Measurements from ENCODE around the gene ATE1. TPM values are rescaled to one million over a fixed set of nuclear protein-coding genes. Genes with fewer than 3 reads are reported as not detected.

Gene ATE1
- total and polyA plus RNA-seq, 4 donors, result 4.2 to 47.8 (median 13.2) TPM

DNA sequence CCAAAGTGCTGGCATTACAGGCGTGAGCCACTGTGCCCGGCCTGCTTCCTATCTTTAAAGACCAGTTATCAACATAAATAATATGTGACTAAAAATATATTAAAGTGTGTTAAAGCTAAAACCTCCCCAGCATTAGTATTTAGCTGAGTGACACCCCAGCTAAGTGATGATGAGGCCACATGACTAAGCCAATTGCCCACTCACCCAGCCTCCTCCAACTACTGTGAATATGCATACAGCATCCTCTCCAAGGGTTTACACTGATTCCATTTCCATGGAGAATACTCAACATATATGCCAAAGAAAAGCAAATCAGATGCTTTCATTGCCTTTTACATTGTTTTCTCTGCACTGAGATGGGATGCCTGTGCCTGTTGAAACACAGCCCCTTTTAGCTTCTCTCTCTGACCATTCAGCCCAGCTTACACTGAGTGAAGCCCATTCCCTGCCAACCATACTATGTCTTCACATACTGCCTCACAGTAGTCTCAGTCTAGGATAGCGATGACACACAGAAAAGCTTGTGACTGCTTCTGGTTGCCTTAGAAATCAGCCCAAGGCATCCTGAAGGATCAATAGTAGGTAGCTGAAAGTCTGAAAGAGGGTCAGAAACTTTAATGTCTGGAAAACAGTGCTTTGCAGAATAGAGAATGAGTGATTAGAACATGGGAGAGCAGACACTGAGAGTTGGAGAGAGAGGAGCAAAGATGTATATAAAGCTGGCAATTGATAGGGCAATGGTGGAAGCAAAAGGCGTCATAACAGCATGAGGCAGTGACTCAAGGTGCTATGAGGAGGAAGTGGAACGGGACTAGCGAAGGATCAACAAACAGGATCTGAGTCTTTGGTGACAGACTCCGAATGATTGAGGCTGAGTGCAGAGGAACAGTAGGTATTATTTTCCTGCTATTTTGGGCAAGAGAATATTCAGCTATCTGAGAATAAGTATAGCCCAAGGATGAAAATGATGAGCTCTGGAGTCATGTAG lies 19.8 kb upstream of the ATE1 start:
- DNase-seq, result no peak
- whole genome bisulfite sequencing, 2 donors, result 75 to 76% methylated on average over 7 of the region's 7 CpGs
- H3K27me3 ChIP-seq (ENCODE audit: control insufficient read depth in 3 of 3, insufficient read depth in 3 of 3, low read length in 2 of 3), result no peaks in the 10 kb centered on the region
- H3K9ac ChIP-seq (ENCODE audit: insufficient read depth in 1 of 2, low read length in 2 of 2), result no peak overlapping the region
- TF ChIP-seq, protein P1, sequence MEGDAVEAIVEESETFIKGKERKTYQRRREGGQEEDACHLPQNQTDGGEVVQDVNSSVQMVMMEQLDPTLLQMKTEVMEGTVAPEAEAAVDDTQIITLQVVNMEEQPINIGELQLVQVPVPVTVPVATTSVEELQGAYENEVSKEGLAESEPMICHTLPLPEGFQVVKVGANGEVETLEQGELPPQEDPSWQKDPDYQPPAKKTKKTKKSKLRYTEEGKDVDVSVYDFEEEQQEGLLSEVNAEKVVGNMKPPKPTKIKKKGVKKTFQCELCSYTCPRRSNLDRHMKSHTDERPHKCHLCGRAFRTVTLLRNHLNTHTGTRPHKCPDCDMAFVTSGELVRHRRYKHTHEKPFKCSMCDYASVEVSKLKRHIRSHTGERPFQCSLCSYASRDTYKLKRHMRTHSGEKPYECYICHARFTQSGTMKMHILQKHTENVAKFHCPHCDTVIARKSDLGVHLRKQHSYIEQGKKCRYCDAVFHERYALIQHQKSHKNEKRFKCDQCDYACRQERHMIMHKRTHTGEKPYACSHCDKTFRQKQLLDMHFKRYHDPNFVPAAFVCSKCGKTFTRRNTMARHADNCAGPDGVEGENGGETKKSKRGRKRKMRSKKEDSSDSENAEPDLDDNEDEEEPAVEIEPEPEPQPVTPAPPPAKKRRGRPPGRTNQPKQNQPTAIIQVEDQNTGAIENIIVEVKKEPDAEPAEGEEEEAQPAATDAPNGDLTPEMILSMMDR (IDR thresholded peaks at IDR 0.05; ENCODE audit: control extremely low read depth, extremely low read depth), result no peak
- no peak overlapping the region for H3K27ac ChIP-seq (ENCODE audit: low read depth in 1 of 2, low read length in 1 of 2)
- no peaks in the 10 kb centered on the region for H3K36me3 ChIP-seq (ENCODE audit: control insufficient read depth in 4 of 4, insufficient read depth in 4 of 4, low read length in 4 of 4)
- peaks cover 0 to 11% (median 0%) of the 10 kb centered on the region in 5 donors for H3K4me1 ChIP-seq (ENCODE audit: control insufficient read depth in 5 of 5, insufficient read depth in 5 of 5, low read length in 5 of 5)
- no peak for ATAC-seq (ENCODE audit: insufficient read depth, low FRiP score)
- H3K4me3 ChIP-seq, result no peak overlapping the region
- H3K9me3 ChIP-seq (ENCODE audit: control insufficient read depth in 4 of 4, insufficient read depth in 3 of 4, low read length in 3 of 4), result no peaks in the 10 kb centered on the region

DNA sequence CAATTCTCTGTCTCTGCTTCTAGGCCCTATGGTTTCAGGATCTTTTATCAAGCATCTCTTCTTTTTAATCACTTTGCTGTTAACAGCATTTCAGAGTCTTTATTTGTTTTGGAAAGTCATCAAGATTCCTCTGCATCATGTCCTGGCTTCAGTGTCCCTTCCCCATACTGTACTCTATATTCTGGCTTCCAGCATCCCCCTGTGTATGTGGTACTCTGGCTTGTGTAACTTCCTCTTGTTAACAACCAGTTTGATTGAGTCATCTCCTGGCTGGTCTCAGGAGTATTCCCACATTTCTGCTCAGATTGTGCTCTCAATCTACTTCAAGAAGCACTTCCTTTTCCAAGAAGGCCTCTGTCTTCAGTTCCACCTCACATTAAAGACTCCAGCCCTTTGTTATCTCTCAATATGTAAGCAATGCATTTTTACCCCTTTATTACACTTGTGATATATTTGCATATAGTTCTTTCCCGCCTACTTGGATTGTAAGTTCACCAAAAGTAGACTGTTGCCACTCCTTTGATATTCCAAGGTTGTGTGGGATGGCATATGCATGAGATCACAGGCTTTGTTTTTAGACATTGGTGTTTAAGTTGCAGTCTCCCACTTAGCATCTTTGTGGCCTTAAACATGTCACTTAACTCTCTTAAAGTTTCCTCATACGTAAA lies 15.1 kb upstream of the ATE1 start:
- TF ChIP-seq, protein P1 (IDR thresholded peaks at IDR 0.05; ENCODE audit: control extremely low read depth, extremely low read depth), result no peak
- no peaks in the 10 kb centered on the region for H3K27me3 ChIP-seq (ENCODE audit: control insufficient read depth in 3 of 3, insufficient read depth in 3 of 3, low read length in 2 of 3)
- peak; percentile 62 for ATAC-seq (ENCODE audit: insufficient read depth, low FRiP score)
- H3K4me1 ChIP-seq (ENCODE audit: control insufficient read depth in 5 of 5, insufficient read depth in 5 of 5, low read length in 5 of 5), result peaks cover 0 to 6% (median 0%) of the 10 kb centered on the region in 5 donors
- H3K9ac ChIP-seq (ENCODE audit: insufficient read depth in 1 of 2, low read length in 2 of 2), result no peak overlapping the region
- no peaks in the 10 kb centered on the region for H3K36me3 ChIP-seq (ENCODE audit: control insufficient read depth in 4 of 4, insufficient read depth in 4 of 4, low read length in 4 of 4)
- H3K27ac ChIP-seq (ENCODE audit: low read depth in 1 of 2, low read length in 1 of 2), result peak overlapping the region in 1 of 2 donors; percentile 14
- WGBS, 2 donors, result 68 to 70% methylated on average over 2 of the region's 2 CpGs
- DNase-seq, result peak in 2 of 3 donors; percentile 25 to 47
- no peak overlapping the region for H3K4me3 ChIP-seq
- no peaks in the 10 kb centered on the region for H3K9me3 ChIP-seq (ENCODE audit: control insufficient read depth in 4 of 4, insufficient read depth in 3 of 4, low read length in 3 of 4)

DNA sequence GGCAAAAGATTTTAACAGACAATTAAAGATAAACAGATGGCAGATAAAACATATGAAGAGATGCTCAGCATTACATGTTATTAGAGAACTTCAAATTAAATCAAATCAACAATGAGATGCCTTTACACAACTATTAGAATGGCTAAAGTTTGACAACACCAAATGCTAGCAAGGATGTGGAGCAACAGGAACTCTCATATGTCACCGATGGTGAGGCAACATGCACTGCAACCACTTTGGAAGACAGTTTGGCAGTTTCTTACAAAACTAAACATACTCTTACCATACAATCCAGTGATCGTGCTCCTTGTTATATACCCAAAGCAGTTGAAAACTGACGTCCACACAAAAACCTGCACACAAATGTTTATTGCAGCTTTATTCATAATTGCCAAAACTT lies 13.7 kb upstream of the ATE1 start:
- H3K9ac ChIP-seq (ENCODE audit: insufficient read depth in 1 of 2, low read length in 2 of 2), result no peak overlapping the region
- H3K27ac ChIP-seq (ENCODE audit: low read depth in 1 of 2, low read length in 1 of 2), result no peak overlapping the region
- DNase-seq (no peak), ATAC-seq (ENCODE audit: insufficient read depth, low FRiP score) (no peak)
- peaks cover 0 to 6% (median 0%) of the 10 kb centered on the region in 5 donors for H3K4me1 ChIP-seq (ENCODE audit: control insufficient read depth in 5 of 5, insufficient read depth in 5 of 5, low read length in 5 of 5)
- no peak overlapping the region for H3K4me3 ChIP-seq
- WGBS, 2 donors, result 55 to 65% methylated on average over 3 of the region's 3 CpGs
- no peaks in the 10 kb centered on the region for H3K27me3 ChIP-seq (ENCODE audit: control insufficient read depth in 3 of 3, insufficient read depth in 3 of 3, low read length in 2 of 3)
- H3K9me3 ChIP-seq (ENCODE audit: control insufficient read depth in 4 of 4, insufficient read depth in 3 of 4, low read length in 3 of 4), result no peaks in the 10 kb centered on the region
- no peaks in the 10 kb centered on the region for H3K36me3 ChIP-seq (ENCODE audit: control insufficient read depth in 4 of 4, insufficient read depth in 4 of 4, low read length in 4 of 4)
- TF ChIP-seq, protein P1 (IDR thresholded peaks at IDR 0.05; ENCODE audit: control extremely low read depth, extremely low read depth), result no peak
